ENCODE results near the gene PATL1.

Gene PATL1

DNA sequence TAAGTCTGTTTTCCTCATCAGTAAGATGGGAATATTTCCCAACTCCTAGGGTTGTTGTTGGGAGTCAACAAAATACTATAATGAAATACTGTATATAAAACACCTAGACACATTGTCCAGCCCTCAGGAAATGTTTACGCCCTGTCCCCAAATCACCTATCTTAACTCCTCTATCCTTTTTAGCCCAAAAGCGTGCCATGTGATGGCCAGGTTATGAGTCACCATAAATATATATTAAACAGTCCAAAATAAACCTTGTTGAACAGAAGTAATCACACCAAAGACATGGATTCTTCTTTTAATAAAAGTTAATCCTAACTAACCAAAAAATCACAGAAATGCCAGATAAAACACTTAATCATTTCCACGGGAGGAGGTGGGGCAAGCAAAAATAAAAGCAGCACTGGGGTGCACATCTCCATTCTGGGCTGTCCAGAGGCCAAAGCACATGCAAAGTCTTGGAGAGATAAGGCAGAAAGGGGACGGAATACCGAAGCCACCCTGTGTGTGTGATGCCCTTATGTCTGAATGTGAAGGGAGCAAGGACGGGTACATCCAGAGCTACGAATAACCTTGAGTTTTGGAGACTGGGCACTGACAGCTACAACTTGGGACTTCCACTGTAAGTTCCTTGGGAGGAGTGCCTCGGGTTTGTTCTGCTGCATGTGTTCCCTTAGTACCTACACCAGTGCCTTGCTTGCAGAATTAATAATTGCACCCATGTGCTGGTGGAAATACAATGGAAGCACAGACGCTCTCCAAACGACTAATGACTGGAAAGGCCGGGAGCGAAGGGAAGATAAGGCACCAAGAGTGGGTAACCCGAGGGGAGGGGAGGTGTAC is 54.3 kb downstream of the PATL1 start:
- Mint-ChIP-seq H3K27me3 (no peaks in the 10 kb centered on the region), H3K36me3 (peaks cover 2% of the 10 kb centered on the region), H3K4me1 (ENCODE audit: low read depth) (peaks cover 50% of the 10 kb centered on the region), H3K4me3 (peak overlapping the region; percentile 96), H3K9me3 (ENCODE audit: low read depth) (no peaks in the 10 kb centered on the region), H3K27ac (peak overlapping the region; percentile 90)

DNA sequence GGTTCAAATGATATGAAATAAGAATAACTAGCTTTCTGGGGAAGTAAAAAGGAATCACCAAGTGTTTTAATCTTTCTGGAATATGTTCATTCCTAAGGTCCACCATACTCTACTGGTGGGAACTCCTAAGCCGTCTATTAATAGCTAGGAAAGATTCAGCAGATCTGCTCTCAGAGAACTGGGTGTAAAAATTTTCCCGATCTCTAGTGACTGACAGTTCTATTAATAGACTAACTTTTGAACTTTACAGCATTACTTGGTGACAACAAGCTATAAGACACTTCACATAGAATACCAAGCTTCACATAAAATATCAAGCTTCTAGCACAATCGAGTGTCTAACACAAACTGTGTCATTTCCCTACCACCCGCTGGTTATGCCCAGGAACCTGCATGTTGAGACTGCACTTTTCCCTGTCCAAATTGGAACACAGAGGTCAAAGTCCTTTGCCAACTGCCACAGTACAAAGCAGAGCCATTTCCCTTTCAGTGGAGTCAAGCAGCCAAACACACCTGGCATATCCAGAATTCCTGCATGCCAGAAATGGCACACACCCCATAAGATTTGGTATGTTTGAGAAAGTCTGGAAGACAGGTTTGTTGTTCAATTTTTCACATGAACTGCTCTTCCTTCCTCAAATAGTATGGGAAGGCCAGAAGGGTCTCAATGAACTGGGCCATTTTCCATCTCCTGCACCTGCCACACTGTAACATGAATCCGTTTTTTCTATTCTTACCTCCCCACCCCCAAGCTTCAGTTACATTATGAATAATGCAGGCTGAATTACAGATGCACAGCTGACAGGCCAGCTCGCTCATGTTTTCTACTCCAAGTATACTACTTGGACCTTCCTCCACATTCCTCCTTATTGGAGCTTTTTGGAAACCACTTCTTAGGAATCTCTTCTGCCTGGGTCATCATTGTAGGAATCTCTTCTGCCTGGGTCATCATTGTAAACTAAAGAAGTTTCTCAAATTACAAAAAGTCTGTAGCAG is 57.0 kb downstream of the PATL1 start:
- no peaks in the 10 kb centered on the region for H3K9me3 Mint-ChIP-seq (ENCODE audit: low read depth)

DNA sequence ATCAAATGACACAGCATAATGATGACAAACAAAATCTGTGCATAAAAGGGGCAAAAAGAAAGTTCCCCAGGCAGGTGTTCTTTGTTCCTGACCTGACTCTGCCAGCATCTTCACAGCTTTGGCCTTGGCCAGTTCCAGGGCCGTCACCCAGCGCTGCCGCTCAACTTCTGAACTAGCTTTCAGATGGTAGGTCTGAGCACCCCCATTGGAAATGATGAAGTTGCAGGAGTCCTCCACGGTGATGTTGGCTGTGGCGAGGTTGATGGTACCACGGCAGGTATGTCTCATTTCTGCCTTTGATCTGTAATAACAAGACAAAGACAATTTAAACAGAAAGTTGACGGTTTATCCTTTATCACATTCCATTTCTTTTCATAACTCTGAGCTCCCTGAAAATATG is 58.5 kb downstream of the PATL1 start:
- H3K4me1 Mint-ChIP-seq (ENCODE audit: low read depth) = peaks cover 55% of the 10 kb centered on the region
- no peak overlapping the region for H3K27ac Mint-ChIP-seq
- H3K4me3 Mint-ChIP-seq = no peak overlapping the region
- peaks cover 2% of the 10 kb centered on the region for H3K36me3 Mint-ChIP-seq
- no peaks in the 10 kb centered on the region for H3K27me3 Mint-ChIP-seq
- H3K9me3 Mint-ChIP-seq (ENCODE audit: low read depth) = no peaks in the 10 kb centered on the region

More for the DNA sequence above, 57.0 kb downstream of the PATL1 start:
- Mint-ChIP-seq H3K27me3 (no peaks in the 10 kb centered on the region), H3K27ac (peak overlapping the region; percentile 28), H3K4me3 (peak overlapping the region; percentile 30), H3K36me3 (peaks cover 2% of the 10 kb centered on the region), H3K4me1 (ENCODE audit: low read depth) (peaks cover 56% of the 10 kb centered on the region)

DNA sequence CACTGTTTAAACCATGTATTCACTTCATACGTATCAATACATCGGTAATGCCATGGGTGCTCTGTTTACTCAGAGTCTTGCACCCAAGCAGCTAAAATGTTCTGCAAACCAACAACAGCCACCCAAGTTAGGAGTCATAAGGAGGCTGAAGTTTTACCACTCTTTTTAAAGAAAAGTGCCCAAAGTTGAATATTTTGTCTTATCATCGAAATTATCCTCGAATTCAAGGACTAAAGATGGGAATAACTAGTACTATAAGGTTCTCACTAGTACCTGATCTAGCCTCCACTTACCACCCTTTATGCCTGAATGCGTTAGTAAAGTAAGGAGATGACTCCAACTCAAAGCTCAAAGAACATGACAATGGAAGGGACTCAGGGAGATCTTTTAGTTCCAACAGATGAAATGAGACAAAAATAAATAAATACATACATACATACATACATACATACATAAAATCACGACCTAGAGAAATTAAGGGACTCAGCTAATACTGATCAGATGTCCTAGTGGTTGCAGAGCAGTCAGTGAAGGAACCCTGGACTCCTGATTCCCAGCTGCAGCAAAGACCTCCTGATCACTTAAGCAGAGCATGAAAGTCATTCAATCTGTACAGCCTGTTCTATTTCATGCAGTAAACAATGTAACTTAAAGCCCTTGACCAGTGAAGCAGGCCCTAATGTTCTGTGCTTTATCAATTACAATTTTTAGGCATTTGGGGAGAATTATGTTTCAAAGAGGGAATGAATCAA is 61.0 kb downstream of the PATL1 start:
- Mint-ChIP-seq H3K27me3 (no peaks in the 10 kb centered on the region), H3K27ac (no peak overlapping the region), H3K4me1 (ENCODE audit: low read depth) (peaks cover 48% of the 10 kb centered on the region), H3K4me3 (no peak overlapping the region), H3K9me3 (ENCODE audit: low read depth) (no peaks in the 10 kb centered on the region), H3K36me3 (peaks cover 5% of the 10 kb centered on the region)

DNA sequence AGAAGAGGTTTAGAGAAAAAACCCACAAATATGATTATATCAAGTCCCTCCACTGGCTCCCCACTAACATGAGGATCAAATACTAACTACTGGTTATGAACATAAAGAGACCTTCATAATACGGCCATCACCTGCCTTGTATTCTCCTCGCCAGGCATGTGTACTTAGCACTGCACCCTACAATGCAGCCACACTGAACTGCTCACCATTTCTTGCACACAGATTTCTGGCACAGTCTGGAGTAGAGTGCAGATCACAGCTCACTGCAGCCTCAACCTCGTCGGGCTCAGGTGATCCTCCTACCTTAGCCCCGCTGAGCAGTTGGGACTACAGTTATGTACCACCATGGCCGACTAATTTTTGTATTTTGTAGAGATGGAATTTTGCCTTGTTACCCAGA is 66.4 kb downstream of the PATL1 start:
- Mint-ChIP-seq H3K36me3 (peaks cover 8% of the 10 kb centered on the region), H3K4me3 (no peak overlapping the region), H3K9me3 (ENCODE audit: low read depth) (no peaks in the 10 kb centered on the region), H3K27me3 (no peaks in the 10 kb centered on the region), H3K27ac (no peak overlapping the region), H3K4me1 (ENCODE audit: low read depth) (peaks cover 19% of the 10 kb centered on the region)

DNA sequence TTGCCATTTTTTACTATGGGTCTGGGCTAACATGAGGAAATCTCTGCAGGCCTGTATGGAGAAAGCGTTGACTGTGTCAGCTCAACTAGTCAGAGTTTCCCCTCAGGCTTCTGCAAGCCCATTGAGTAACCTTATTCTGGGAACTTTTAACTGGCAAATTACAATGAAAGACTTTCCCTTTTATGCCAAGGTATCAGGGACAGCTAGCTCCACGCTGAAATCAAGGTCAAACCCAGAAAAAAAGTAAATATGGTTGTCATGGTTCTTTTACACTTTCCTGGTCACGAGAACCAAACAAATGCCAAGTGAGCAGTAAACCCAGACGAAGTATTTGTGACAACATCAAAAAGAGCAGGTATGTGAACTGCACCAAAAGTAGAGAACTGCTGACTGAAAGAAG is 67.0 kb downstream of the PATL1 start:
- Mint-ChIP-seq H3K4me3 (no peak overlapping the region), H3K9me3 (ENCODE audit: low read depth) (no peaks in the 10 kb centered on the region), H3K36me3 (peaks cover 8% of the 10 kb centered on the region), H3K4me1 (ENCODE audit: low read depth) (peaks cover 19% of the 10 kb centered on the region), H3K27me3 (no peaks in the 10 kb centered on the region), H3K27ac (no peak overlapping the region)

DNA sequence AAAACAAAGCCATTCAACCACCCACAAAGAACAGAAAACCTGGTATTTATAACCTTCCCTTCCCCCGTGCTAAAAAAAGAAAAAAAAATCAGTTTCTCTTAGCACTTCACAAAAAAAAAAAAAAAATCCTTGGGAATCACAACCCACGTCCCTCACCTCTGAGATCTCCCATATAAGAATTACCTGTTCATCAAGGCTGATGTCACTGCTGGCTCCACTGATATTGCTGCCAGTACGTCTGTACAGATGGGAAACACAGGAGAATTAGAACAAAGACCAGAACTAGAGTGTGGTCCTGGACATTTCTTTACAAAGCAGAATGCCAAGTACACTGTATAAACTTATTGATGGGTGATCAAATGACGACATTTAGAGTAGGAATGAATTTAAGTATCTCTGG is 68.2 kb downstream of the PATL1 start:
- no peaks in the 10 kb centered on the region for H3K9me3 Mint-ChIP-seq (ENCODE audit: low read depth)
- no peaks in the 10 kb centered on the region for H3K27me3 Mint-ChIP-seq
- peak overlapping the region; percentile 6 for H3K27ac Mint-ChIP-seq
- H3K36me3 Mint-ChIP-seq = peaks cover 12% of the 10 kb centered on the region
- H3K4me1 Mint-ChIP-seq (ENCODE audit: low read depth) = peaks cover 13% of the 10 kb centered on the region
- no peak overlapping the region for H3K4me3 Mint-ChIP-seq

DNA sequence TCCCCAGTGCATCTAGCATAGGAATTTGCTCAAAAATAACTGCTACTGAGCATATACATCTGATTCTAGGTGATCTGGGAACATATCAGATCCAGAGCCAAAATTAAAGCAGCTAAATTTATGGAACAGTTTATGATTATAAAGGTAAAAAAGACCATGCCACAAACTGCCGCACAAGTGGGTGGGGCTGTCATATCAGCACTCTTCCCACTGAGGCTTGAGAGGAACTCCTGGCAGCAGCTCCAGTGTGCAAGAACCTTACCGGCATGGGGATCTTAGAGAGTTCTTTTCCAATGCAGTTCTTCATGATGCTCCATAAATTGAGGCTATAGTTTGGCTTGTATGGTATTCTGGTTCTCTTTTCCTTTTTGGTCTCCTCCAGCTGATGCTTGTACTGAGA is 68.6 kb downstream of the PATL1 start:
- Mint-ChIP-seq H3K4me1 (ENCODE audit: low read depth) (peaks cover 13% of the 10 kb centered on the region), H3K27ac (no peak overlapping the region), H3K27me3 (no peaks in the 10 kb centered on the region), H3K4me3 (no peak overlapping the region), H3K9me3 (ENCODE audit: low read depth) (no peaks in the 10 kb centered on the region), H3K36me3 (peaks cover 12% of the 10 kb centered on the region)

DNA sequence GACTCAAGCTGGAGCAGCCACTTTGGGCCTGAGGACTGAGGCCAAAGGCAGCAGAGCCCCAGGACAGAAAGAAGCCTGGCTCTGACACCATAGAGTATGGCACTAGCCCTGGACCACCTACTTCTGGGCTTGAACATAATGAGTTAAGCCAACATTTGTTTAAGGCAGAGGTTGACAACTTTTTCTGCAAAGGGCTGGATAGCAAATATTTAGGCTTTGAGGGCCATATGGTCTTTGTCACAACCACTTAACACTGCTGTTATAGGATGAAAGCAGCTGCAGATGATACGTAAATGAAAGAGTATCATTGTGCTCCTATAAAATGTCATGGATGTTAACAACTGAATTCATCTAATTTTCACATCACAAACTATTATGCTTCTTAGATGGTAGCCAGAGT is 69.9 kb downstream of the PATL1 start:
- Mint-ChIP-seq H3K27me3 (no peaks in the 10 kb centered on the region), H3K4me3 (no peak overlapping the region), H3K4me1 (ENCODE audit: low read depth) (peaks cover 10% of the 10 kb centered on the region), H3K36me3 (peaks cover 11% of the 10 kb centered on the region), H3K27ac (no peak overlapping the region), H3K9me3 (ENCODE audit: low read depth) (no peaks in the 10 kb centered on the region)

All from activated naive CD8-positive, alpha-beta T cell (primary cell).